RPMI8226 (cell line): ENCODE results near the gene MAPK1.
A peak's percentile ranks its signal among the peaks of the same experiment; 100 is the strongest.
"Not testable (repeated sequence)": the region's sequence is repeated elsewhere in the genome, so short reads cannot be mapped to it uniquely, and the experiment has no call there.

ENCODE experiments used
- DNase-seq: peaks from one replicate; pipeline ENCODE4 v3.0.0-alpha.2; 2015

Gene MAPK1

GRCh38 chr22:21744917-21745316, 122.5 kb downstream of the MAPK1 start:
- not testable (repeated sequence) for DNase-seq

- DNase-seq, result no peak
These were observed 125.7 kb downstream of the MAPK1 start for GRCh38 chr22:21741790-21742189.

GRCh38 chr22:21741059-21741458, 126.4 kb downstream of the MAPK1 start:
- no peak for DNase-seq

GRCh38 chr22:21739828-21740377, 127.5 kb downstream of the MAPK1 start:
- no peak for DNase-seq

GRCh38 chr22:21738966-21739365, 128.5 kb downstream of the MAPK1 start:
- DNase-seq, result no peak

- no peak for DNase-seq
These were observed 129.4 kb downstream of the MAPK1 start for GRCh38 chr22:21738081-21738480.

- DNase-seq, result no peak
These were observed 130.5 kb downstream of the MAPK1 start for GRCh38 chr22:21736948-21737347.

- no peak for DNase-seq
These were observed 131.3 kb downstream of the MAPK1 start for GRCh38 chr22:21736084-21736642.

- peak; percentile 81 for DNase-seq
These were observed 132.0 kb downstream of the MAPK1 start, which contains the start of gene YPEL1 for GRCh38 chr22:21735200-21736083. TSS of gene YPEL1 (minus strand) at chr22:21735794. CDS start at chr22:21710744, 25,050 bp downstream.

GRCh38 chr22:21734540-21735199, 132.8 kb downstream of the MAPK1 start:
- DNase-seq, result peak; percentile 3

GRCh38 chr22:21731503-21731902, 135.9 kb downstream of the MAPK1 start:
- DNase-seq, result no peak

GRCh38 chr22:21730535-21731308, 136.7 kb downstream of the MAPK1 start:
- DNase-seq, result no peak

GRCh38 chr22:21729184-21729583, 138.3 kb downstream of the MAPK1 start:
- not testable (repeated sequence) for DNase-seq

- no peak for DNase-seq
These were observed 139.2 kb downstream of the MAPK1 start for GRCh38 chr22:21728270-21728669.

GRCh38 chr22:21727768-21728167, 139.7 kb downstream of the MAPK1 start:
- no peak for DNase-seq

GRCh38 chr22:21727159-21727558, 140.3 kb downstream of the MAPK1 start:
- no peak for DNase-seq

- DNase-seq, result peak; percentile 49
These were observed 140.8 kb downstream of the MAPK1 start for GRCh38 chr22:21726650-21727049.

- no peak for DNase-seq
These were observed 141.3 kb downstream of the MAPK1 start for GRCh38 chr22:21725956-21726649.

- not testable (repeated sequence) for DNase-seq
These were observed 142.9 kb downstream of the MAPK1 start for GRCh38 chr22:21724496-21724895.

GRCh38 chr22:21721195-21721852, 146.1 kb downstream of the MAPK1 start:
- not testable (repeated sequence) for DNase-seq

- not testable (repeated sequence) for DNase-seq
These were observed 147.1 kb downstream of the MAPK1 start for GRCh38 chr22:21720191-21720859.
